ENCODE data around the gene GBP6.

Gene GBP6

GRCh38 chr1:89390707-89391106 lies 26.8 kb downstream of the GBP6 start:
- Histone ChIP-seq H3K4me1 (ENCODE audit: control insufficient read depth, low read length) (no peaks in the 10 kb centered on the region), H4K20me1 (ENCODE audit: control insufficient read depth, insufficient read depth, low read depth, low read length) (no peaks in the 10 kb centered on the region), H3K27ac (ENCODE audit: low read depth, low read length) (no peak overlapping the region), H3K9me2 (replicated peaks; ENCODE audit: control insufficient read depth, low read length) (no peaks in the 10 kb centered on the region; the same call in 1 of the 2 replicates), H3K27me3 (ENCODE audit: control insufficient read depth, low read length) (no peaks in the 10 kb centered on the region), H3K9me3 (ENCODE audit: control insufficient read depth, insufficient read depth, low read length) (no peaks in the 10 kb centered on the region), H3K36me3 (ENCODE audit: control insufficient read depth, low read length) (no peaks in the 10 kb centered on the region), H3F3A (ENCODE audit: control insufficient read depth, insufficient read depth) (no peaks in the 10 kb centered on the region), H3K4me2 (ENCODE audit: low read length) (no peak overlapping the region), H3K79me2 (ENCODE audit: control insufficient read depth, low read length) (no peaks in the 10 kb centered on the region), H3K4me3 (ENCODE audit: low read length) (no peak overlapping the region)
- no peak for TF ChIP-seq CTCF (IDR thresholded peaks at IDR 0.05; ENCODE audit: low read depth, low read length, poor library complexity, severe bottlenecking)
- TF ChIP-seq EZH2phosphoT487 (IDR thresholded peaks at IDR 0.05; ENCODE audit: borderline replicate concordance, low read length) = no peak

- TF ChIP-seq EZH2phosphoT487 (IDR thresholded peaks at IDR 0.05; ENCODE audit: borderline replicate concordance, low read length) = no peak
- no peaks in the 10 kb centered on the region for H3K27me3 ChIP-seq (ENCODE audit: control insufficient read depth, low read length)
Measured at GRCh38 chr1:89391686-89392085, 27.8 kb downstream of the GBP6 start.

GRCh38 chr1:89394851-89395250 lies 31.0 kb downstream of the GBP6 start:
- Histone ChIP-seq H3K4me2 (ENCODE audit: low read length) (no peak overlapping the region), H3K9me2 (replicated peaks; ENCODE audit: control insufficient read depth, low read length) (no peaks in the 10 kb centered on the region; the same call in 1 of the 2 replicates), H3K9me3 (ENCODE audit: control insufficient read depth, insufficient read depth, low read length) (no peaks in the 10 kb centered on the region), H3F3A (ENCODE audit: control insufficient read depth, insufficient read depth) (no peaks in the 10 kb centered on the region), H3K36me3 (ENCODE audit: control insufficient read depth, low read length) (no peaks in the 10 kb centered on the region), H3K4me3 (ENCODE audit: low read length) (no peak overlapping the region), H3K27ac (ENCODE audit: low read depth, low read length) (no peak overlapping the region), H4K20me1 (ENCODE audit: control insufficient read depth, insufficient read depth, low read depth, low read length) (no peaks in the 10 kb centered on the region), H3K4me1 (ENCODE audit: control insufficient read depth, low read length) (no peaks in the 10 kb centered on the region), H3K79me2 (ENCODE audit: control insufficient read depth, low read length) (no peaks in the 10 kb centered on the region), H3K27me3 (ENCODE audit: control insufficient read depth, low read length) (no peaks in the 10 kb centered on the region)
- no peak for TF ChIP-seq EZH2phosphoT487 (IDR thresholded peaks at IDR 0.05; ENCODE audit: borderline replicate concordance, low read length)
- TF ChIP-seq CTCF (IDR thresholded peaks at IDR 0.05; ENCODE audit: low read depth, low read length, poor library complexity, severe bottlenecking) = no peak

More at GRCh38 chr1:89391686-89392085, 27.8 kb downstream of the GBP6 start:
- Histone ChIP-seq H3K27ac (ENCODE audit: low read depth, low read length) (no peak overlapping the region), H4K20me1 (ENCODE audit: control insufficient read depth, insufficient read depth, low read depth, low read length) (no peaks in the 10 kb centered on the region), H3K4me2 (ENCODE audit: low read length) (no peak overlapping the region), H3K4me1 (ENCODE audit: control insufficient read depth, low read length) (no peaks in the 10 kb centered on the region), H3F3A (ENCODE audit: control insufficient read depth, insufficient read depth) (no peaks in the 10 kb centered on the region), H3K9me2 (replicated peaks; ENCODE audit: control insufficient read depth, low read length) (no peaks in the 10 kb centered on the region; the same call in 1 of the 2 replicates), H3K9me3 (ENCODE audit: control insufficient read depth, insufficient read depth, low read length) (no peaks in the 10 kb centered on the region), H3K79me2 (ENCODE audit: control insufficient read depth, low read length) (no peaks in the 10 kb centered on the region), H3K36me3 (ENCODE audit: control insufficient read depth, low read length) (no peaks in the 10 kb centered on the region), H3K4me3 (ENCODE audit: low read length) (no peak overlapping the region)

GRCh38 chr1:89396902-89397301 lies 33.0 kb downstream of the GBP6 start:
- Histone ChIP-seq H4K20me1 (ENCODE audit: control insufficient read depth, insufficient read depth, low read depth, low read length) (no peaks in the 10 kb centered on the region), H3K27me3 (ENCODE audit: control insufficient read depth, low read length) (no peaks in the 10 kb centered on the region), H3K36me3 (ENCODE audit: control insufficient read depth, low read length) (no peaks in the 10 kb centered on the region), H3K4me2 (ENCODE audit: low read length) (no peak overlapping the region), H3K4me1 (ENCODE audit: control insufficient read depth, low read length) (no peaks in the 10 kb centered on the region), H3K27ac (ENCODE audit: low read depth, low read length) (no peak overlapping the region), H3K4me3 (ENCODE audit: low read length) (no peak overlapping the region), H3K9me3 (ENCODE audit: control insufficient read depth, insufficient read depth, low read length) (no peaks in the 10 kb centered on the region), H3F3A (ENCODE audit: control insufficient read depth, insufficient read depth) (no peaks in the 10 kb centered on the region), H3K9me2 (replicated peaks; ENCODE audit: control insufficient read depth, low read length) (no peaks in the 10 kb centered on the region), H3K79me2 (ENCODE audit: control insufficient read depth, low read length) (no peaks in the 10 kb centered on the region)
- TF ChIP-seq EZH2phosphoT487 (IDR thresholded peaks at IDR 0.05; ENCODE audit: borderline replicate concordance, low read length) (no peak), CTCF (IDR thresholded peaks at IDR 0.05; ENCODE audit: low read depth, low read length, poor library complexity, severe bottlenecking) (no peak)
